ENCODE results near the gene NOS1AP.

GRCh38 chr1:162042361-162042760, 27.1 kb upstream of the NOS1AP start:
- TF ChIP-seq MXI1 (IDR thresholded peaks at IDR 0.05; ENCODE audit: low read depth, low read length), result no peak
- TF ChIP-seq POLR2AphosphoS5 (IDR thresholded peaks at IDR 0.05; ENCODE audit: low read depth, low read length), result no peak
- no peak for TF ChIP-seq JUND (IDR thresholded peaks at IDR 0.05)
- no peak for TF ChIP-seq MAX (IDR thresholded peaks at IDR 0.05; ENCODE audit: low read depth)
- TF ChIP-seq RFX5 (IDR thresholded peaks at IDR 0.05; ENCODE audit: low read length), result no peak
- TF ChIP-seq RAD21 (IDR thresholded peaks at IDR 0.05; ENCODE audit: low read length), result no peak
- TF ChIP-seq CTCF (IDR thresholded peaks at IDR 0.05), result no peak
- TF ChIP-seq USF1 (IDR thresholded peaks at IDR 0.05; ENCODE audit: borderline replicate concordance, low read depth), result no peak
- TF ChIP-seq SIN3A (IDR thresholded peaks at IDR 0.05; ENCODE audit: borderline replicate concordance, low read depth, low read length), result no peak
- TF ChIP-seq EP300 (IDR thresholded peaks at IDR 0.05; ENCODE audit: borderline replicate concordance in 1 of 2, low read depth in 1 of 2, low read length in 1 of 2), result no peak
- TF ChIP-seq YY1 (IDR thresholded peaks at IDR 0.05; ENCODE audit: low read depth), result no peak
- no peak for TF ChIP-seq TAF1 (IDR thresholded peaks at IDR 0.05; ENCODE audit: borderline replicate concordance, low read depth, low read length)
- no peak for TF ChIP-seq USF2 (IDR thresholded peaks at IDR 0.05; ENCODE audit: borderline replicate concordance, low read depth, low read length)

Data from SK-N-SH (cell line).